Keratinocyte (primary cell): ENCODE data around the gene DGCR8.

ENCODE experiments used
- CTCF ChIP-seq, 3 experiments: IDR thresholded peaks in 1 of 3; conservative IDR thresholded peaks in 1 of 3; optimal IDR thresholded peaks in 1 of 3; 2 replicates in 2 of 3; 3 replicates in 1 of 3; pipeline versions ENCODE3 to v1.5.1; 2011; ENCODE audit warnings: low read length in 3 of 3, mild to moderate bottlenecking in 3 of 3, moderate library complexity in 2 of 3, control low read depth in 1 of 3, inconsistent platforms in 1 of 3; ENCODE audit not compliant: insufficient read depth in 2 of 3; ENCODE audit errors: extremely low read depth in 1 of 3
- EZH2 ChIP-seq: IDR thresholded peaks from one replicate; pipeline ENCODE4 v1.6.1; 2012; ENCODE audit warnings: inconsistent platforms, mild to moderate bottlenecking, low read length, moderate library complexity

- TF ChIP-seq CTCF (optimal IDR thresholded peaks at IDR 0.05 in 1 of 3, IDR thresholded peaks at IDR 0.05 in 1 of 3, conservative IDR thresholded peaks at IDR 0.05 in 1 of 3; ENCODE audit: extremely low read depth in 1 of 3, insufficient read depth in 2 of 3, low read length in 3 of 3) (no peak), EZH2 (no peak)
These were observed 14.3 kb downstream of the DGCR8 start for GRCh38 chr22:20094197-20094807.
